ENCODE measurements around the gene RAB11FIP4.

- TF ChIP-seq CTCF (IDR thresholded peaks at IDR 0.05; ENCODE audit: extremely low read depth in 1 of 2, insufficient read depth in 1 of 2, low read depth in 1 of 2, low read length in 2 of 2) (no peak), GATA2 (IDR thresholded peaks at IDR 0.05; ENCODE audit: insufficient read depth, insufficient read length, low read depth, low read length) (no peak)
Measured at GRCh38 chr17:31490019-31490650, 98.7 kb downstream of the RAB11FIP4 start.
